ENCODE measurements around the gene FBXL7.

FBXL7 gene

GRCh38 chr5:15951550-15951949, 451.6 kb downstream of the FBXL7 start:
- no peak for DNase-seq (ENCODE audit: low read depth, low spot score)
- no peak overlapping the region for H3K27ac ChIP-seq

GRCh38 chr5:15956622-15957021, 456.6 kb downstream of the FBXL7 start:
- DNase-seq (ENCODE audit: low read depth, low spot score), result no peak

GRCh38 chr5:15957124-15957523, 457.1 kb downstream of the FBXL7 start:
- no peak overlapping the region for H3K27ac ChIP-seq
- no peak for DNase-seq (ENCODE audit: low read depth, low spot score)

More at GRCh38 chr5:15956622-15957021, 456.6 kb downstream of the FBXL7 start:
- H3K27ac ChIP-seq, result no peak overlapping the region

GRCh38 chr5:15959370-15960164, 459.6 kb downstream of the FBXL7 start:
- no peak overlapping the region for H3K27ac ChIP-seq
- DNase-seq (ENCODE audit: low read depth, low spot score), result no peak

- DNase-seq (ENCODE audit: low read depth, low spot score), result no peak
- H3K27ac ChIP-seq, result no peak overlapping the region
These were observed 466.2 kb downstream of the FBXL7 start for GRCh38 chr5:15966066-15966640.

GRCh38 chr5:15966651-15967050, 466.7 kb downstream of the FBXL7 start:
- no peak for DNase-seq (ENCODE audit: low read depth, low spot score)
- H3K27ac ChIP-seq, result no peak overlapping the region

GRCh38 chr5:15968993-15969392, 469.0 kb downstream of the FBXL7 start:
- H3K27ac ChIP-seq, result no peak overlapping the region
- DNase-seq (ENCODE audit: low read depth, low spot score), result no peak

- DNase-seq (ENCODE audit: low read depth, low spot score), result no peak
- H3K27ac ChIP-seq, result no peak overlapping the region
These were observed 477.9 kb downstream of the FBXL7 start for GRCh38 chr5:15977851-15978250.

- no peak for DNase-seq (ENCODE audit: low read depth, low spot score)
- no peak overlapping the region for H3K27ac ChIP-seq
These were observed 480.9 kb downstream of the FBXL7 start for GRCh38 chr5:15980835-15981234.

GRCh38 chr5:15983392-15983791, 483.4 kb downstream of the FBXL7 start:
- DNase-seq (ENCODE audit: low read depth, low spot score), result no peak

More at GRCh38 chr5:15983392-15983791, 483.4 kb downstream of the FBXL7 start:
- no peak overlapping the region for H3K27ac ChIP-seq
